Spleen (tissue), 11 donors: ENCODE results near the gene TDO2. TPM values are rescaled to one million over a fixed set of nuclear protein-coding genes. Genes with fewer than 3 reads are reported as not detected.
A peak's percentile ranks its signal among the peaks of the same experiment; 100 is the strongest.

Experiments used
- DNase-seq: peaks from one replicate; pipeline ENCODE4 v3.0.0-alpha.2; 2020
- H3K27ac ChIP-seq, 8 donors: fragments of 200-600 bp; sonication (generic) in 7 of 8; 1 replicate in 4 of 8; 2 replicates in 4 of 8; pipeline versions ENCODE4 v1.5.0 to v1.8.0; 2016 to 2021; ENCODE audit warnings: inconsistent platforms in 4 of 8, mild to moderate bottlenecking in 4 of 8, moderate library complexity in 1 of 8
- H3K27me3 ChIP-seq, 7 donors: fragments of 200-600 bp; sonication (generic) in 6 of 7; replicated peaks in 1 of 7; 1 replicate in 4 of 7; 2 replicates in 3 of 7; pipeline versions ENCODE4 v1.5.0 to v1.8.0; 2016 to 2021; ENCODE audit warnings: inconsistent platforms in 3 of 7, mild to moderate bottlenecking in 1 of 7
- H3K36me3 ChIP-seq, 6 donors: fragments of 200-600 bp; sonication (generic) in 5 of 6; 1 replicate in 4 of 6; 2 replicates in 2 of 6; pipeline versions ENCODE4 v1.5.0 to v1.8.0; 2016 to 2021; ENCODE audit warnings: inconsistent platforms in 2 of 6
- H3K4me1 ChIP-seq, 6 donors: fragments of 200-600 bp; sonication (generic) in 5 of 6; 1 replicate in 3 of 6; 2 replicates in 3 of 6; pipeline versions ENCODE4 v1.5.0 to v1.8.0; 2016 to 2021; ENCODE audit warnings: inconsistent platforms in 3 of 6
- H3K4me3 ChIP-seq, 8 donors: fragments of 200-600 bp; sonication (generic) in 7 of 8; 1 replicate in 4 of 8; 2 replicates in 4 of 8; pipeline versions ENCODE4 v1.5.0 to v1.8.0; 2016 to 2021; ENCODE audit warnings: inconsistent platforms in 4 of 8, mild to moderate bottlenecking in 4 of 8, moderate library complexity in 2 of 8
- H3K9me3 ChIP-seq, 8 donors: fragments of 200-600 bp; sonication (generic) in 7 of 8; 1 replicate in 4 of 8; 2 replicates in 4 of 8; pipeline versions ENCODE4 v1.5.0 to v1.8.0; 2016 to 2021; ENCODE audit warnings: inconsistent platforms in 4 of 8
- POLR2A ChIP-seq, 3 donors: fragments of 450-650 bp; IDR thresholded peaks; one replicate each; pipeline ENCODE4 v1.5.1; 2017; ENCODE audit warnings: antibody characterized with exemption in 3 of 3, mild to moderate bottlenecking in 1 of 3
- POLR2AphosphoS5 ChIP-seq, 3 donors: sonication (generic); formaldehyde crosslinking; IDR thresholded peaks; one replicate each; pipeline ENCODE4 v1.5.1; 2017; ENCODE audit warnings: antibody characterized with exemption in 3 of 3
- WGBS, 5 donors: extraction: QIAGEN DNeasy Blood & Tissue Kit in 3 of 5; methylation state at CpG; one replicate each; pipeline versions ENCODE4 v1.1.5 to v1.1.7; 2013 to 2018; 5-methylcytosine and 5-hydroxymethylcytosine counted together
- intact Hi-C: fragments of 100-400 bp; cut with DNase I; formaldehyde crosslinking; loops from one replicate; pipeline ENCODE4 v1.15.0; 2023; ENCODE audit warnings: low total_unique reads
- polyA plus RNA-seq, 3 donors: library from polyadenylated mRNA; stranded (reverse); fragments of 200-250 nt; gene quantifications; one replicate each; pipeline ENCODE4 v1.2.1, GENCODE V29; 2013
- total RNA-seq, 7 donors: library from RNA; depleted of rRNA in 3 of 7; stranded (reverse); fragments of >200 nt in 3 of 7; fragmentation: NEBNext Ultra II Directional in 4 of 7; extraction: Animal tissue kit (Norgen Biotek cat#: 25700) in 4 of 7; gene quantifications; one replicate each; pipeline versions ENCODE4 v1.1.0 to v1.2.1, GENCODE V29; 2016 to 2021
- TF ChIP-seq, protein P1 (sequence below), 11 experiments: fragments of 200-600 bp in 7 of 11; fragments of 450-650 bp in 4 of 11; sonication (generic) in 4 of 11; IDR thresholded peaks in 8 of 11; conservative IDR thresholded peaks in 3 of 11; 1 replicate in 7 of 11; 2 replicates in 4 of 11; pipeline versions ENCODE4 v1.4.0 to v1.8.0; 2016 to 2021; ENCODE audit warnings: antibody characterized with exemption in 11 of 11, inconsistent platforms in 4 of 11, mild to moderate bottlenecking in 1 of 11
- donor health status: healthy with polysubstance abuse.
- donor health status: DM: no; HTN: no; CAD: no; lungs with moderate emphysema.
- donor health status: DM: no; HTN: no; CAD: no.
- donor health status: Bipolar disorder and iron deficiency.
- donor health status: healthy.
- donor health status: DM: no; HTN: no; CAD: no.
- donor health status: DM: yes; HTN: yes; CAD: no.

The TDO2 gene
- total and polyA plus RNA-seq, 10 donors: 0.37 to 3.6 (median 1.8) TPM

DNA sequence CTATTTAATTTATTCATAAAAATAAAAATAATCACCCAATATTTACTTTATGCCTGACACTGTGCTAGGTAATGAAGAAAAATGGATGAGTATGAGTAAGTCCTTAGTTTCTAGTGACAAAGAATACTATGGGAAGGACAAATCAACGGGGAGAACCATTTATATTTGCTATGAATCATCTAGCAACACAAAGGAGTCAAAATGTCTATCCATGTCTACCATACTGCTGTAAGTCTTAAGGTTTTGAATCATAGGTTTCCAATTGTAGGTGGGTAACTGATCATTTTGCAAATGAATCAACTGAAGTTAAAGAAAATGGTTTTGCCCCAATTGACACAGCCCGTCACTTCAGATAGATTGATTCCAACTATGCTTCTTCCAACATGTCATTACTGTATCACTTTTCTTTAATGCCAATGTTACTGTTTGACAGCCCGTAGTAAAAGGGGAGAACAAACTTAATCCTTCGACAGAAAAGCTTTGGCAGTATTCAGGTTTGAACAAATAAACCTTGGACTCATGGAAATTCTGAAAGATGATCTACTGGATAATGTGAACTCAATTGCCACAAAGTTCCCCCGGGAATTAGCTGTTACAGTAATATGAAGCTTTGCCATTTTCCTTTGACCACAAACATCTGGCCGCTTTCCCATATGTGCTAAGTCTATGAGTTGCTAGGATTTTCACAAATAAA is 3.2 kb downstream of the TDO2 start:
- intact Hi-C loops: no loop called here
- TF ChIP-seq POLR2AphosphoS5 (IDR thresholded peaks at IDR 0.05) (no peak), POLR2A (IDR thresholded peaks at IDR 0.05) (no peak)
- TF ChIP-seq, protein P1, sequence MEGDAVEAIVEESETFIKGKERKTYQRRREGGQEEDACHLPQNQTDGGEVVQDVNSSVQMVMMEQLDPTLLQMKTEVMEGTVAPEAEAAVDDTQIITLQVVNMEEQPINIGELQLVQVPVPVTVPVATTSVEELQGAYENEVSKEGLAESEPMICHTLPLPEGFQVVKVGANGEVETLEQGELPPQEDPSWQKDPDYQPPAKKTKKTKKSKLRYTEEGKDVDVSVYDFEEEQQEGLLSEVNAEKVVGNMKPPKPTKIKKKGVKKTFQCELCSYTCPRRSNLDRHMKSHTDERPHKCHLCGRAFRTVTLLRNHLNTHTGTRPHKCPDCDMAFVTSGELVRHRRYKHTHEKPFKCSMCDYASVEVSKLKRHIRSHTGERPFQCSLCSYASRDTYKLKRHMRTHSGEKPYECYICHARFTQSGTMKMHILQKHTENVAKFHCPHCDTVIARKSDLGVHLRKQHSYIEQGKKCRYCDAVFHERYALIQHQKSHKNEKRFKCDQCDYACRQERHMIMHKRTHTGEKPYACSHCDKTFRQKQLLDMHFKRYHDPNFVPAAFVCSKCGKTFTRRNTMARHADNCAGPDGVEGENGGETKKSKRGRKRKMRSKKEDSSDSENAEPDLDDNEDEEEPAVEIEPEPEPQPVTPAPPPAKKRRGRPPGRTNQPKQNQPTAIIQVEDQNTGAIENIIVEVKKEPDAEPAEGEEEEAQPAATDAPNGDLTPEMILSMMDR (IDR thresholded peaks at IDR 0.05 in 8 of 11, conservative IDR thresholded peaks at IDR 0.05 in 3 of 11): no peak
- Histone ChIP-seq H3K27ac (peak overlapping the region in 2 of 8 donors; percentile 7 to 52), H3K27me3 (no peaks in the 10 kb centered on the region), H3K9me3 (no peaks in the 10 kb centered on the region), H3K4me1 (no peaks in the 10 kb centered on the region), H3K36me3 (no peaks in the 10 kb centered on the region), H3K4me3 (no peak overlapping the region)
- DNase-seq: no peak
- 65 to 85% (median 80%) methylated on average over 6 of the region's 6 CpGs for WGBS, 5 donors

DNA sequence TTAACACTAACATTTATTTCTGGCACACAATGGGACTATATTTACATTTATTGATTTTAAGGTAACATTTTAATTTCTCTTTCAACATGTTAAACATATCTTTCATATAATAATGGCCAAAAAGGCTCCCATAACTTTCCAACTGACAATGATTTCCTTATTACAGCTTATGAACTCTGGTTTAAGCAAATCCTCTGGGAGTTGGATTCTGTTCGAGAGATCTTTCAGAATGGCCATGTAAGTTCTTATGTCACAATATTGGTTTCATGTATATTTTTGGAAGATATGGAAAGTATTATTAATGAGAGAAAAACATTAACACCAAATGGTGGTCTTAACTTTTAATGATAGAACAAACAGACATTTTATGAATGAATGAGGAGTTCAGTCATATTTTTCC is 4.1 kb downstream of the TDO2 start:
- no peaks in the 10 kb centered on the region for H3K4me1 ChIP-seq
- TF ChIP-seq, protein P1 (IDR thresholded peaks at IDR 0.05 in 8 of 11, conservative IDR thresholded peaks at IDR 0.05 in 3 of 11): no peak
- TF ChIP-seq POLR2A (IDR thresholded peaks at IDR 0.05): no peak
- TF ChIP-seq POLR2AphosphoS5 (IDR thresholded peaks at IDR 0.05): no peak
- H3K27me3 ChIP-seq: no peaks in the 10 kb centered on the region
- intact Hi-C loops: no loop called here
- H3K27ac ChIP-seq: peak overlapping the region in 2 of 8 donors; percentile 10 to 52
- no peak for DNase-seq
- WGBS, 5 donors: 72 to 98% (median 88%) methylated on average over 1 of the region's 1 CpG
- H3K9me3 ChIP-seq: no peaks in the 10 kb centered on the region
- no peak overlapping the region for H3K4me3 ChIP-seq
- H3K36me3 ChIP-seq: no peaks in the 10 kb centered on the region

DNA sequence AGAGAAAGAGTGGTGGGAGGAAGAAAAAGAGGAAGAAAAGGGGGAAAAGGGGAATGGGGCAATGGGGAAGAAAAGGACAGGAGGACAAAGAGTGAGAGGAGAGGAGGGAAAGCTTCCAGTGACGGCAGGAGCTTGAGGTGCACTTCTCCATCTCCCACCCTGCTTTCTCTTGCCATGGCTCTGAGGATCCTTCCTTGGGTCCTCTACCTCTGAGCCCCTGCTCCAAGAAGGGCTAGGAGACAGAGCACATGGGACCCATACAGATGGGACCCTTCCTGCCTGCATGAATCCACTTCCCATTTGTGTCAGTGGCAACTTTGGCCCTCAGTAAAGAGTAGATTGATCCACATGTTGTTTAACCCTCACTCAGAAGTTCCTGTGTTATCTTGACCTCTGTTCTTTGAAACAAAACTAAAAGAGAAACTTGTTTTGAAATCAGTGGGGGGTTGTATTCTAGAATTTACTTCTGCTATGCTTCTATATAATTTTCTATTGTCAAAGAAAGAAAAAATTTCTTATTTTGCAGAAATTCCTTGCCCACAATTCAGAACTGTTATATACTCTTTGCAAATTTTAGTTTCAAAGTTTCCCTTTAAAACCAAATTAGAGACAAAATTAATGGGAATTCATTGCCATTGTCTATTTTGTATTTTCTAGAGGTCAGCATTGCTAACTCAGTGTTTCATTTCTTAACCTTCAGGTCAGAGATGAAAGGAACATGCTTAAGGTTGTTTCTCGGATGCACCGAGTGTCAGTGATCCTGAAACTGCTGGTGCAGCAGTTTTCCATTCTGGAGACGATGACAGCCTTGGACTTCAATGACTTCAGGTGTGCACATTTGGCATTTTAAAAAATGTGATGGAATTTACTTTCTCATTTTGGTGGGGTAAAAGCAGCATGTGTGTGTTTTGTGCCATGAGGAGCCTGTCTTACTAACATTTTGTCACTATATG is 5.0 kb downstream of the TDO2 start:
- H3K36me3 ChIP-seq: no peaks in the 10 kb centered on the region
- intact Hi-C loops: no loop called here
- no peaks in the 10 kb centered on the region for H3K27me3 ChIP-seq
- 74 to 92% (median 79%) methylated on average over 4 of the region's 4 CpGs for WGBS, 5 donors
- H3K27ac ChIP-seq: peak overlapping the region in 2 of 8 donors; percentile 20 to 32
- no peak overlapping the region for H3K4me3 ChIP-seq
- DNase-seq: no peak
- H3K4me1 ChIP-seq: no peaks in the 10 kb centered on the region
- no peaks in the 10 kb centered on the region for H3K9me3 ChIP-seq
- TF ChIP-seq, protein P1 (IDR thresholded peaks at IDR 0.05 in 8 of 11, conservative IDR thresholded peaks at IDR 0.05 in 3 of 11): no peak
- no peak for TF ChIP-seq POLR2AphosphoS5 (IDR thresholded peaks at IDR 0.05)
- no peak for TF ChIP-seq POLR2A (IDR thresholded peaks at IDR 0.05)
